Right ventricle myocardium inferior (tissue), 1 donor: Measurements from ENCODE around the gene SOWAHC. TPM values are rescaled to one million over a fixed set of nuclear protein-coding genes. Genes with fewer than 3 reads are reported as not detected.
"Not testable (repeated sequence)": the region's sequence is repeated elsewhere in the genome, so short reads cannot be mapped to it uniquely, and the experiment has no call there.

ENCODE experiments used
- ATAC-seq: fragments of 200-7000 bp; cut with Tn5 transposase; one replicate; pipeline ENCODE4 v1.9.1; 2020; ENCODE audit warnings: mild to moderate bottlenecking, moderate library complexity
- DNase-seq: peaks from one replicate; pipeline ENCODE4 v3.0.0; 2021; ENCODE audit errors: missing footprints
- intact Hi-C: fragments of 100-400 bp; cut with DNase I; formaldehyde crosslinking; loops from one replicate; pipeline ENCODE4 v1.11.0; 2022
- total RNA-seq: library from RNA; stranded (reverse); fragmentation: NEBNext Ultra II Directional; extraction: Animal tissue kit (Norgen Biotek cat#: 25700); gene quantifications from one replicate; pipeline ENCODE4 v1.2.1, GENCODE V29; 2021
- donor health status: DM: no; HTN: yes; CAD: no; lungs with severe emphysema.

SOWAHC gene
- total RNA-seq, 1 donor from 2014 or later = 2.5 TPM

DNA sequence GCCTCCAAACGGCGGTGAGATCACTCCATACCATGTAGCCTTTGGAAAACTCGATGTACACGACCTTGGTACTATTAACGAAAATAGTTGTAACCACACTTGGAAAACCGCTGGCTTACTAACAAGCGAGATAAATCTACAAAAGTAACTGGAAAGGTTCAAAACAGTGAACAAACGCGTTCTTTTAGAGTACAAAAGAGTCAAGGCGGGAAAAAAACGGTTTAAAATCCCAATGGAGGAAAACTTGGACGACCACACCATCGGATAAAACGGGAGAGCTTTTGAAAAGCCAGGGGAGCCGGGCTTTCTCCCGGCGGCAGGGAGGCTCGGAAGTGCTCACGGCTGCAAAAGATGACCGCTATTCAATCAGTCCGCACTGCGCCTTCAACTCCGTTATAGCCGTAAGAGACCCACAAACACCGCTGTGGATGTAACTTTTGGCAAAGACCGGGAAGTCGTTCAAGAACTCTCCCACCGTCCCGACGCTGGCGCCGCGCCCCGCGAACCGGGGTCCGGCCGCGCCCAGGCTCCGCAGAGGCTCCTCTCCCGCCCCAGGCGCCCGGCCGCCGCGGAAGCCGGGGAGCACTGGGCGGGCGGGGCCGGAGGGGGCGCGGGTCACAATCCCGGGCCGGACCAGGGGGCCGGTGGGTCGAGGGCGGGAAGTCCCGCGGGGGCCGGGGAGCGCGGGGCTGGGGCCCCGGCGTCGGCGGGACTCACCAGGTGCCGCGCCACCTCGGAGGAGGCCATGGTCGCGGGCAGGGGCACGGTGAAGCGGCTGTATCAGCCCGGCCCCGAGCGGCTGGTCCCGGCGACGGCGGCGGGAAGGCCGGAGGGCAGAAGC is 863 bp upstream of the SOWAHC start:
- ATAC-seq = peak; percentile 36
- intact Hi-C loops = loop anchor here (5.0 kb wide), 1 partner anchor 51 kb away; no protein-coding TSS in a partner anchor
- DNase-seq = peak; percentile 87

DNA sequence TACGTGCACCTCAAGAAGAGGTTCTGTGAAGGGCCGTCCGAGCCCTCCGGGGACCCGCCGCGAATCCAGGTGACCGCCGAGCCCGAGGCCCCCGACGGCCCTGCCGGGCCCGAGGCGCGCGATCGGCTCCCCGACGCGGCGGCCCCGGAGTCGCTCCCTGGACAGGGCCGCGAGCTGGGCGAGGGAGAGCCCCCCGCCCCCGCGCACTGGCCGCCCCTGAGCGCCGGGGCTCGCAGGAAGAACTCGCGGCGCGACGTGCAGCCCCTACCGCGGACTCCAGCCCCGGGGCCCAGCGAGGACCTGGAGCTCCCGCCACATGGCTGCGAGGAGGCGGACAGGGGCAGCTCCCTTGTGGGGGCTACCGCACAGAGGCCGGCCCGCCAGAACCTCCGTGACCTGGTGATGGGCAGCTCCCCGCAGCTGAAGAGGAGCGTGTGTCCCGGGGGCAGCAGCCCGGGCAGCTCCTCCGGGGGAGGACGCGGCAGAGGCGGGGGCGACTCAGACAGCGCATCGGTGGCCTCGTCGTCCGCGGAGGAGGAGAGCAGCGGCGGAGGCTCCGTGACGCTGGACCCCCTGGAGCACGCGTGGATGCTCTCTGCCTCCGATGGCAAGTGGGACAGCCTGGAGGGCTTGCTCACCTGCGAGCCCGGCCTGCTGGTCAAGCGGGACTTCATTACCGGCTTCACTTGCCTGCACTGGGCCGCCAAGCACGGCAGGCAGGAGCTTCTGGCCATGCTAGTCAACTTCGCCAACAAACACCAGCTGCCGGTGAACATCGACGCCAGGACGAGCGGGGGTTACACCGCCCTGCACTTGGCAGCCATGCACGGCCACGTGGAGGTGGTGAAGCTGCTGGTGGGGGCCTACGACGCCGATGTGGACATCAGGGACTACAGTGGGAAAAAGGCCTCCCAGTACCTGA is 812 bp downstream of the SOWAHC start:
- no peak for DNase-seq
- no peak for ATAC-seq
- intact Hi-C loops = loop anchor here (2.0 to 5.0 kb wide), 2 partner anchors 53 to 76 kb away; no protein-coding TSS in a partner anchor

DNA sequence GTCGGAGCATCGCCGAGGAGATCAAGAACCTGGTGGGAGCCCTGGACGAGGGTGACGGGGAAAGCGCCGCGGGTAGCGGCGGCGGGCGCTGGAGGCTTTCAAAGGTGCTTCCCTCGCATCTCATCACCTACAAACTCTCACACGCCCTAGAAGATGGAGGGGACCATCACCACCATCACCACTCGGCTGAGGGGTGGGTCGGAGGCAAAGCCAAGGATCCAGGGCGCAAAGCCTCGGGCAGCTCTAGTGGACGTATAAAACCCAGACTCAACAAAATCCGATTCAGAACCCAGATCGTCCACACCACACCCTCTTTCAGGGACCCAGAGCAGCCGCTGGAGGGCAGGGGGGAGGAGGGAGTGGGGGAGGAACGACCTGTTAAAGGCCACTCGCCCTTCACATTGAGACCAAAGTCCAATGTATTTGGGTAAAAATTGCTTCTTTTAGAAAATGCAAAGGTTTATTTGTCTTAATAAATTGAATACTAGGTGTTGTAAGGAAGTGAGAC is 1.5 kb downstream of the SOWAHC start:
- intact Hi-C loops = loop anchor here (2.0 kb wide), 1 partner anchor 75 kb away; no protein-coding TSS in a partner anchor
- no peak for ATAC-seq
- no peak for DNase-seq

DNA sequence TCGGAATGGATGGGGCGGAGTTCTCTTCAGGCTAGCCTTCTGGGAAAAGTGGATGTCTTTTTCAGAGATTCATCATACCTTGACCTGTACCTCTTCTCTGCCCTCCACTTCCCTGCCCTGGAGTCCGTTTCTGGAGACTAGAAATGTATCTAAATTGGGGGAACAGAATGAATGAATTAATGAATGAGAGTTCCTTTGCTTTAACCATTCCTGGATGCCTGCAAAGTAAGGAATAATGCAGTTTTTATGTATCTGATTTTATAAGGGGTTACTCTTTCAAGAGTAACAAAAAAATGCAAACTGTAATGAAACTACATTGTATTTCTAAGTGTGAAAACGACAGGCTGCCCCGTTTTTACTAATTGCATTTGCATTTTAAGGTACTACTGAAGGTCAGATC is 2.0 kb downstream of the SOWAHC start:
- no peak for DNase-seq
- no peak for ATAC-seq
- intact Hi-C loops = no loop called here

DNA sequence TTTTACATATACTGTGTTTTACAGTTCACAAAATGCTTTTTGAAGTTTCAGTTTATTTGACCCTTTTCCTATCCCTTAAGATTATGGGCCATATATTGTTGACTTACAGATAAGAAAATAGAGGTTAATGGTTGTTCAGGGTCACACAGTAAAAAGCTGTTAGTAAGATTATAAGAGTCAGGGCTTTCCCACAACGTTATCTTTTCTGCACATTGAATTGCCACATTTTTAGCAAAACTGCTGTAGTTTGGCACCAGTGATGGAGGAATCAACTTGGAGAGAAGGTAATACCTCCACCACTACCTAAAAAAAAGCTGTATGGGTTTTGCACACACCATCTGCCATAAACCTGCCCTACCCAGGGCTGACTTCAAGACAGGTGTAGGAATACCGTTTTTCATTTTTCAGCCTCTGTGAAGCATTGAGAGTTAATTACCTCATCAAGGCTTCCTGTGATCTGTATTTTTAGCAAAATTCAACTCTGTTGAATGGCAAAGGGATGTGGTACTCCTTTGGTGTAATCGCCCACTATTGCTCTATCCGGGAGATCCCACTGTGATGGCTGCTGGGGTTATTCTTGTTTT is 5.0 kb downstream of the SOWAHC start:
- DNase-seq (no peak), ATAC-seq (no peak)
- intact Hi-C loops = no loop called here

DNA sequence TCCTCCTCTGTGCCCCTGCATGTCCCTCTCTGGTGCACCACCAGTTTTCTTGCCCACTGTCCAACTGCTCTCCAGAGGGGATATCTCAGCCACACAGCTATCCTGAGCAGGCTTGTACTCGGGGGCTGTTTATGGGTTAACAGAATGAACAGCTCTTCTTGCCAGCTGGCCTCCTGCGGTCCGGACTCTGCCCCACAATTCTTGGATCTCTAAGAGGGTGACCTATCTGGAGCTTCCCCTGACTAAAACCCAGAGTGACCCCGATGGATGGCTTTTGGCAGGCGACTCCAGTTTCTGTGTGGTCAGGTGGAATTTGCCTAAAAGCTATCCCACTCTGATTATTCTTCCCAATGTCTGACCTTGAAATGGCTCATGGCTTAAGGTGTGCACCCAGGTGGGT is 9.1 kb downstream of the SOWAHC start:
- intact Hi-C loops = no loop called here
- ATAC-seq = no peak

DNA sequence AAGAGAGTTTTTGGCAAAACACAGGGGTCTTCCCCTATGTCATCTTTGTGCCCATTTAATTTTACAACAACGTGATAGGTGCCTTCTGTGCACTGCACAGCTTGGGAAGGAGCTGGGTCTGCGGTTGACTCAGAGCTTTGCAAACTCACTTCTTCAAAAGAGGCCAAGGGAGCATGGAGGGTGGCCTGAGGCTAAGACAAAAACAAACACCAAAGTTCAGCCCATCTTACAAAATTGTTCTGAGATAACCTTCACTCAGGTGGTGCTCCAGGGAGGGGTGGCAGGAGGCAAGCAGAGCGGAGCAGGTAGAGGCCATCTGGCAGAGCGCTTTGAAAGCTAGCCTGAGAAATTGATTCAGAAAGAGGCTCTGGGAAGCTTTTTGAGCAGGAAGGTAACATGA is 9.8 kb downstream of the SOWAHC start:
- intact Hi-C loops = no loop called here

More for the DNA sequence above, 9.1 kb downstream of the SOWAHC start:
- DNase-seq = no peak

DNA sequence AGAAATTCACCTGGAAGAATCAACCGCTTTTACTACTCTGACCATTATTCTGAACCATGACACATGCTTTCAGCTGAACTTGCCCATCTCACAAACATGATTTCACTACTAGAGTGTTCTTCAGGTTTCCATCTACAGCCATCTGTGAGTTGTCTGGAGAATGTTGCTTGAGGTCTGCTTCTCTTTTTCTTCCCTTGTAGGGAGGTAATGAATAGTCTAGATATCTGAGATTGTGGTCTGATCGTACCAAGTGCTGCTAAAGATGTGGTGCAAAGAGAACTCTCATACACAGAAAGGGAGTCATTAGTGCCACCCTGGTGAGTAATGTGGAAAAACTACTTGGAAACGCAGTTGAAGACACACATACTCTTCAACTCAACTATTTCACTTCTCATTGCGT is 10.2 kb downstream of the SOWAHC start:
- no peak for DNase-seq
- ATAC-seq = no peak
- intact Hi-C loops = no loop called here

More for the DNA sequence above, 9.8 kb downstream of the SOWAHC start:
- DNase-seq (no peak), ATAC-seq (no peak)

DNA sequence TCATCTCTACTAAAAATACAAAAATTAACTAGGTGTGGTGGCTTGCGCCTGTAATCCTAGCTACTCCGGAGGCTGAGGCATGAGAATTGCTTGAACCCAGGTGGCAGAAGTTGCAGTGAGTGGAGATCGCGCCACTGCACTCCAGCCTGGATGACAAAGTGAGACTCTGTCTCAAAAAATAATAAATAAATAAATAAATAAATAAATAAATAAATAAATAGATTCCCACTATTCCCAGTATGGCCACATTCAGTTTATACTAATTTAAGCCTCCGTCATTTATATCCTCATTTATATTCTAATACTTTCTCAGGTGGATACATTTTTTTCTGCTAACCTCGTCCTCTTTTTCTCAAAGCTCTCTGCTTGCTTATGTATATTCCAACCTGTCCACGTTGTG is 14.2 kb downstream of the SOWAHC start:
- DNase-seq, ATAC-seq, intact Hi-C loops: not testable (repeated sequence)

DNA sequence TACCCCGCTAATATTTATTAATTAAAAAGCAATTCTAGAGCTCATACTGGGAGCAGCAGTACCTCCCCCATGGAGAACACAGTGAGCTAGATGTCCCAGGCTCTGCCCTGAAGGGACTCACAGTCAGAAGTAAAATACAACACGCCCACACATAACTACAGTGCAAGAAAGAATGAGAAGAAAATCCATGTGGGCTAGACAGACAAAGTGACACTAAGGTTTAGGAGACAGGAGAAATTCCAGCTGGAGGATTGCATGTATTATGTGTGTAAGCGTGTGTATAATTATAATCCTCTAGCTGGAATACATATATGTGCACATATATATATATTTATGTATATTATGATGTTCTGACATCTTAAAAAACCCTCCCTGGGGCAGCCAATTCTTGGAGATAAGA is 15.7 kb downstream of the SOWAHC start:
- DNase-seq (no peak), ATAC-seq (no peak)
- intact Hi-C loops = no loop called here

DNA sequence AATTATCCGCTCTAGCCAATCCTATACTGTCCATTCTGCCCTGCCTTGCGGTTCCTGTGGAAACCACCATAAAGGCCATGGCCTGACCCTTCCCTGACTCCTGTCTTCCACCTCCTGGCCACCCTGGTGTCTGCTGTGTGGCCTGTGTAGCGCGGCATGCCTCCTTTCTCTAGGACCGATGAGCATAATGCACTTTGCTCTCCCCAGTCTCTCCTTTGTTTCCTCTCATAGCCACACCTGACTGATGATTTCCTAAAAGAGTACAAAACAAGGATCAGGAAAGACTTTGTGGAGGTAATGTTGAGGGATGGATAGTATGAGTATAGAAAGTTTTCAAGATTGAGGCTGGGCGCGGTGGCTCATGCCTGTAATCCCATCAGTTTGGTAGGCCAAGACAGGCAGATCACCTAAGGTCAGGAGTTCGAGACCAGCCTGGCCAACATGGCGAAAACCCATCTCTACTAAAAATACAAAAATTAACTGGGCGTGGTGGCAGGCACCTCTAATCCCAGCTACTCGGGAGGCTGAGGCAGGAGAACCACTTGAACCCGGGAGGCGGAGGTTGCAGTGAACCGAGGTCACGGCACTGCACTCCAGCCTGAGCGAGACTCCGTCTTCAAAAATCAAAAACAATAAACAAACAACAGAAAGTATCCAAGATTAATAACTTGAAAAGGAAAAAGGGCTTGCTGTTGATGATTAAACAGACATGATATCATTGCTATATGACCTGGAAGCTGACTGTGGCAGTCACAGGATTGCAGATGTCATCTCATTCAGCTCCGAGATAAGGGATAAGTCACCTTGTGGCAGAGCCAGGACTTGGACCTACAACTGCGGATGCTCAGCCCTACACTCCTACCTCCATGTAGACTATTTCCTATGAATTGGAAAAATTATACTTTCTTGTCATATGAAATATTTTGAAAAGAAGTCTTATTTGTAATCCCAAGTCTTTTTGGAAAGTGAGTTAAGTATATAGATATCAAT is 16.6 kb downstream of the SOWAHC start:
- ATAC-seq (no peak), DNase-seq (no peak)
- intact Hi-C loops = no loop called here

DNA sequence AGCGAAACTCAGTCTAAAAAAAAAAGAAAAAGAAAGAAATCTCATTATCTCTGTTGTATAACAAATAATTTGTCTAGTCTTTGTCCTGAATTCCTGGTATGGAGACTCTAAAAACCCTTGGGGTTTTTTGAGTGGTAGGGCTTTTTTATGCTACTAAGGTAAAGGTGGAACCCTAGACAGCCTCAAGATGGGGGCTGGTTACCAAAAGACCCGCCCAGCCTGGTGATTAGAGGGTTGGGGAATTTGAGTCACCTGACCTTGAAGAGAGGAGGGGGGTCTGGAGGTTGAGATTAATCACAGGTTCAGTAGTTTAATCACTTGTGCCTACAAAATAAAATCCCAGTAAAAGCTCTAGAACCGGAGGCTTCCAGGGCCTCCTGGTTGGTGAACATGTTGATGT is 17.6 kb downstream of the SOWAHC start:
- no peak for DNase-seq
- ATAC-seq = no peak
- intact Hi-C loops = no loop called here

DNA sequence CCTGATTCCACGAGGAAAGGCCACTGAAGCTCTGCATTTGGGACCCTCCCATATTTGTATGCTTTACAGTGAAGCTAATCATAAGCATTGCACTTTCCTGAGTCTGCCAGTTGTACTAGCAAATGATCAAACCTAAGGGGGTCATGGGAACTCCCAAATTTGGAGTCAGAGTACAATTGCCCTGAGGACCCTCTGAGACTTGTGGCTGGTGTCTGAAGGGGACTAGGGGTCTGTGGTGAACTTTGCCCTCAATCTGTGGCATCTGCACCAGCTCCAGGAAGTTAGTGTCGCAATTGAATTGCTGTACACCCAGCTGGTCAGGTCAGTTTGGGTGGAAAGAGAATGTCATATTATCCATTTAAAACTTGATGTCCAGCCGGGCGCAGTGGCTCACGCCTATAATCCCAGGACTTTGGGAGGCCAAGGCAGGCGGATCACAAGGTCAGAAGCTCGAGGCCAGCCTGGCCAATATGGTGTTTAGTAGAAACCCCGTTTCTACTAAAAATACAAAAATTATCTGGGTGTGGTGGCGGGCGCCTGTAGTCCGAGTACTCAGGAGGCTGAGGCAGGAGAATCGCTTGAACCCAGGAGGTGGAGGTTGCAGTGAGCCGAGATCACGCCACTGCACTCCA is 18.1 kb downstream of the SOWAHC start:
- intact Hi-C loops = no loop called here
- ATAC-seq = no peak
- no peak for DNase-seq

DNA sequence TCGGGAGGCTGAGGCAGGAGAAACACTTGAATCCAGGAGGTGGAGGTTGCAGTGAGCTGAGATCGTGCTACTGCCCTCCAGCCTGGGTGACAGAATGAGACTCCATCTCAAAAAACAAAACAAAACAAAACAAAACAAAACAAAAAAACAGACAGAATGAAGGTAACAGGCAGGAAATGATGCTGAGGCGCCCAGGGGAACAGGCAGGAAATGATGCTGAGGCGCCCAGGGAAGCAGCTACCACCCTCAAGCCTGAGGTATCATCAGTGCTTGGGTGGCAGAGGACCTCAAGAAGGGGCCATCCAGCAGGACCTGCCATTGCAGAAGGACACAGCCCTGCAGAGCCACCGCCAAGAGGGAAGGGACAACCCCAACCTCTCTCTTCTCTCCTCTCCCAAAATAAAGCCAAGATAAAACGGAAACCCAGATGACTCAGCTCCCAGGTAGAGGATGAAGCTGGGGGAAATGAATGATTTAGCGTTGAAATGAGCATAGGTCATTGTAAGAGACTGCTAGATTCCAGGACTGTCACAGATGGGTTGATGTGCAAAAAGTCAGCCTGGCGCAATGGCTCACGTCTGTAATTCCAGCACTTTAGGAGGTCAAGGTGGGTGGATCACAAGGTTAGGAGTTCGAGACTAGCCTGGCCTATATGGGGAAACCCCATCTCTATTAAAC is 19.3 kb downstream of the SOWAHC start:
- ATAC-seq = no peak
- intact Hi-C loops = no loop called here
- DNase-seq = no peak

DNA sequence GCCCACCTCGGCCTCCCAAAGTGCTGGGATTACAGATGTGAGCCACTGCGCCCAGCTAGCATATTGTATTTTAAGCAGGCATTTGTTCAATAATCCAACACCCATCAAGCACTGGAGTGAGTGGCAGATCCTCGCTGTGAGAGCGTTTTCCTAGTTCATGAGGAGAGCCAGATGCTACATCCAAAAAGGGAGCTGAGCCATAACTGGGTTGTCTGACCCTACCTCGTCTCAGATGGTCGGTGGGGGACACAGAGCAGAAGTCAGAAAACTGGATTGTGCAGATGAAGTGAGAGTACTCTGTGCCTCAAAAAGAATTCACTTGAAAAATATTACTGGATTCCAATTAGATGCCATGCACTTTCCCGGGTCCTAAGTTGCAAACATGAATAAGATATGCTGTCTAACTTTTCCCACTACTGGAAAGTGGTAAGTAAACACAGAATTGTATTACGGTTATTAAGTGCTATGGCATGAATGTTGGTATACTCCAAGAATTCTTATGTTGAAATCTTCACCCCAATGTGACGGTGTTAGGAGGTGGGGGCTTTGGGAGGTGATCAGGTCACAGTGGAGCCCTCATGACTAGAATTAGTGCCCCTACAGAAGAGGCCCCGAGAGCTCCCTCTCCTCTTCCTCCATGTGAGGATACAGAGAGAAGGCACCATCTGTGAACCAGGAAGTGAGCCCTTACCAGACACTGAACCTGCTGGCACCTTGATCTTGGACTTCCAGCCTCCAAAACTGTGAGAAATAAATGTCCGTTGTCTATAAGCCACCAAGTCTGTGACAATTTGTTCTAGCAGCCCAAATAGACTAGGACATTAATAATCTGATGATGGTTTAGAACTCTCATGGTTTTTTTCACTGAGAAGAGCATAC is 21.5 kb downstream of the SOWAHC start:
- no peak for DNase-seq
- intact Hi-C loops = no loop called here
- no peak for ATAC-seq

DNA sequence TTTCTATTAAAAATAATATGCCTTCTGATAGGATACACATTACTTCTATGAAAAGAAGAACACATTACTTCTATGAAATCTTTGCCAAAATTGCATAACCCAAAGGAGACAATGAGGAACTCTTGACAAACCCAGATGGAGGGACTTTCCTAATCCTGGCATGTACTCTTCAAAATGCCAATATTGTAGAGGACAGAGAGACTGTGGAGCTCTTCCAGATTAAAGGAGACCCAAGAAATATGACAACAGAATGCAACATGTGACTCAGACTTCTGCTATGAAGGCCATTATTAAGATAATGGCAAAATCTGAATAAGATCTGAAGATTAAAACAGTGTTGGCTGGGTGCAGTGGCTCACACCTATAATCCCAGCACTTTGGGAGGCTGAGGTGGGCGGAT is 22.2 kb downstream of the SOWAHC start:
- DNase-seq (no peak), ATAC-seq (no peak)
- intact Hi-C loops = no loop called here
